Stimulated activated CD8-positive, alpha-beta memory T cell treated with anti-CD3 and anti-CD28 coated beads, Interleukin-12 subunit alpha, Interleukin-12 subunit beta, amount 100 ng/mL, for 1 hour (primary cell): ENCODE measurements around the gene HPS5.

Experiments
- DNase-seq: peaks from one replicate; pipeline ENCODE4 v3.0.0-alpha.2; 2020; ENCODE audit warnings: low read depth

Gene HPS5

GRCh38 chr11:18317551-18317950 lies 4.4 kb downstream of the HPS5 start:
- DNase-seq, result no peak

DNA sequence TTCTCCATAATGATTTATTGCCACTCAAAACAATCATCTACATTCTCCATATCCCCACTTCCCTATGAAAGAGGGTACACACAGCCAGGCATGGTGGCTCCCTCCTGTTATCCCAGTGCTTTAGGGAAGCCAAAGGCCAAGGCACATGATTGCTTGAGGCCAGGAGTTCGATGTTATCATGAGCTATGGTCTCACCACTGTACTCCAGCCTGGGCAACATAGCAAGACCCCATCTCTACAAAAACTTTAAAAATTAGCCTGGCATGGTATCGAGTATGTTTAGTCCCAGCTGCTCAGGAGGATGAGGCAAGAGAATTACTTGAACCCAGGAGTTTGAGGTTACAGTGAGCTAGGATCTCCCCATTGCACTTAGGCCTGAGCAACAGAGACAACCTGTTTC lies 6.0 kb downstream of the HPS5 start:
- no peak for DNase-seq

DNA sequence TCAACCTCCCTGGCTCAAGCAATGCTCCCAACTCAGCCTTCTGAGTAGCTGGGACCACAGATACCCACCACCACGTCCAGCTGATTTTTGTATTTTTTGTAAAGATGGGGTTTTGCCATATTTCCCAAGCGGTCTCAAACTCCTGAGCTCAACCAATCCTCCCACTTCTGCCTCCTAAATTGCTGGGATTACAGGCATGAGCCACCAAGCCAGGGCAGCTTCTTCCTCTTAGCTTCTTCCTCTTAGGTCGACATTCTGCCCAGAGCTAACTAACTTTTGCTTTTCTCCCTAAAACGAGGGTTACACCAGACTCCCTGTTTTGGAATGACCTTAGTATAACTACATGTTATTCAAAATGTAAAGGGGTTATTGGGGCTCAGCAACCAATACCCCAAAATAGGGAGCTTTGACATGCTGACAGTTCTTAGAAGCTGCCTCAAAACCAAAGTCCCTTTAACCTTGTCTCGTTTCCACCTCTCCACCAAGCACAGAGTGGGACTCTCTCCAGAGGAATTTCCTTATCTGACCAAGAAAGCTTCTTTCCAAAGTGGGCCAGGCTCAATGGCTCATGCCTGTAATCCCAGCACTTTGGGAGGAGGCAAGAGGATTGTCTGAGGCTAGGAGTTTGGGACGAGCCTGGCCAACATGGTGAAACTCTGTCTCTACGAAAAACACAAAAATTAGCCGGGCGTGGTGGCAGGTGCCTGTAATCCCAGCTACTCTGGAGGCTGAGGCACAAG lies 7.0 kb downstream of the HPS5 start:
- no peak for DNase-seq

GRCh38 chr11:18313965-18314763 lies 7.8 kb downstream of the HPS5 start:
- no peak for DNase-seq

DNA sequence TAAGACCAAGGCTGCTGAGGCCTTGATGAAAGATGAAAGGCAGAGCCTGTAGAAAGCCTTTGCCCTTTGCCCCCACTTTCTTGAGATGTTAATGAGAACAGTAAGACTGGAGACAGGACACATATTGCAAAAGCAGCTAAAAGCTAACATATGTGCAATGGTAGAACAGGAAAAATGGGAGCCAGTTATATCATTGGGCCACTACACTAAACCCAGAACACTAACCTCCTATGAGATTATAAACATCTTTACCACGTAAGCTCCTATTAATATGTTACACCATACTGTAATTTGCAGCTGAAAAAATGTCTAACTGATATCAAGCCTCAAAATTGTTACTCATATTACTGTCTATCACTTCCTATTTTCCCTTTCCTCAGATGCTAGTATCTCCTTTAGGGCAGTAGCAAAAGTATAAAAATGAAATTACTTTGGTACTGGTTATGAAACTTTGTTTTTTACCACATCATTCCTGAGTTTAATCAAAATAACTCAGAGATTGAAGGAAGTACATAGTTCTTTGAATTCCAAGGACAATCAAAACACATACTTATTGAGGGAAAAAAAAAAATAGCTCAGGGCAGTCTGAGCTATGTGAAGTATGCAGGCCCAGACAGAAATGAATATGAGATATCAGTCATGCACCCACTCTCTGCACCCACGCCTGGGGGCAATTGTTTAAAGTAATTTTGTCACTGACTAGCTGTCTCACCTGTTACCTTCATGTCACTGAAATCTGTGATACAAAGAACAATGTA lies 9.1 kb downstream of the HPS5 start:
- DNase-seq, result no peak

DNA sequence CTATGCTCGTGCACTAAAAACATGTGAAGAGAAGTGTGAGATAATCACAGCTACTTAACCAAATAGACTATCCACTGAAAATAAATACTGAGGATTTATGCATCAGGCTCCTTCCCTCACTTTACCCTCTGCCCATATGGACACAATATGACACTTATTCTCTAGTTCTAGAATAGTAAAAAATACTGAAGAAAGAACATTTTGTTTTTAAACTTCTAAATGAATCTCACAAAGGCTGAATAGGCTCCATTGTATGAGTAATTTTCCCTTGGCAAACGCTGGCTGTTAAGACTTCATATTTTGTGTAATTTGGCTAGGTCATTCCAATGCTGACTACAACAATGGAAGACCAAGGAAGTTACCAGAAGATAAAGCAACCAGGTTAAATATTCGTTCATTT lies 9.9 kb downstream of the HPS5 start:
- DNase-seq, result no peak

GRCh38 chr11:18310800-18311340 lies 11.1 kb downstream of the HPS5 start:
- no peak for DNase-seq

GRCh38 chr11:18309691-18310090 lies 12.2 kb downstream of the HPS5 start:
- no peak for DNase-seq

- no peak for DNase-seq
These were observed 13.7 kb downstream of the HPS5 start for GRCh38 chr11:18308242-18308641.

DNA sequence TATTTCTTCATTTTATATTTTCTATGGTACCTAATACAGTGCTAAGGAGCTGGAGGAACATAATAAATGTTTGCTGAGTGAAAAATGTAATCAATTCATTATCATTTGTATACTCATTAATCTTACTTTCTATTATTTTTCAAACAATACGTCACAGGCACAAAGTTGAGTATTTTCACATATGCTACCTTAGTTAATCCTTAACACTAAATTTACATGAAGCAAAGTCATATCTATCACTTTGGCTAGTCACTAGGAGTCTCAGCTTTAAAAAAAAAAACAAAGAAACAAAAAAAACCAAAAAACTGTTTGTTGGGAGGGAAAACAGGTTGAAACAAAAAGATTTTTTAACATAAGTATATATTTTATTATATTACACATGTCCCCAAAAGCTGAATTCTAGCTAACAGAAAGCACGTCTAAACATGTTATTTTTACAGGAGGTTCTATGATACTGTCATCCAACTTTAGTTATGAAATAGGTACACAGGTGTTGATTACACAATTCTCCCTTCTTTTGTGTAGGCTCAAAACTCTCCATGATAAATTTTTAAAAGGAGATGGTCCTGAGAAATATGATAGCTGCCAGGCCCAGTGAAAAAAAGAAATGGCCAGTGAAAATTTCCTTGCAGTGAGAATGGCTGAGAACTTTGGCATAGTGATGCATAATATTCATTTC lies 14.3 kb downstream of the HPS5 start:
- DNase-seq, result no peak

DNA sequence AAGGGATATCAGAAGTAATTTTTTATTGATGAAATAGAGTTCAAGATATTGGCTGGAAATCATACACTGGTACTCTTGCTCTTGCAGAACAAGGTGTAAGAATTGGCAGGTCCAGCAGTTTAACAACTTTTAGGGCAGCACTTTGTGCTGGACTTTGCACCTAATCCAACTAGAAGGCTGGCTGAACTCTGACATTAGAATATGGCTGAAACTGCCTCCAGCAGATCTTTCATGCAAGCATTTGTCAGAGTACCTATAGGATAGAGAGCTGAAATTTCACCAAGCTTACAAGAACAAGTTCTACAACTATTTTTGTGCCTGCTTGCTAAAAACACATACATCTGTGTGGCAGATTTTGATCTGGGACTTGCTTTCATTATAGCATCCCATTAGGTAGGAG lies 17.2 kb downstream of the HPS5 start:
- no peak for DNase-seq

DNA sequence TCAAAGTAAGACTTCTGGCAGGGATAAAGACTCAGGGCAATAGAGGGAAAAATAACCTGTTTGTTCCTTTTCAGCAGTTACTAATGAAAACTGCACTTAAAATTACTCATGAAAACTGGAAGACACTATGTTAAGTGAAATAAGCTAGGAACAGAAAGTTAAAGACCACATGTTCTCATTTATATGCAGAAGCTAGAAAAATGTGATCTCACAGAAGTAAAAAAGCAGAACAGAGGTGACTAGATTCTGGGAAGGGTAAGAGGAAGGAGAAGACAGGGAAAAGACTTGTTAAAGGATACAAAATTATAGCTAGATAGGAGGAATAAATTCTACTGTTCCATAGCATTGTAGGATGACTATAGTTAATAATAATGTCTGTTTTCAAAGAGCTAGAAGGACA lies 22.2 kb downstream of the HPS5 start:
- no peak for DNase-seq

DNA sequence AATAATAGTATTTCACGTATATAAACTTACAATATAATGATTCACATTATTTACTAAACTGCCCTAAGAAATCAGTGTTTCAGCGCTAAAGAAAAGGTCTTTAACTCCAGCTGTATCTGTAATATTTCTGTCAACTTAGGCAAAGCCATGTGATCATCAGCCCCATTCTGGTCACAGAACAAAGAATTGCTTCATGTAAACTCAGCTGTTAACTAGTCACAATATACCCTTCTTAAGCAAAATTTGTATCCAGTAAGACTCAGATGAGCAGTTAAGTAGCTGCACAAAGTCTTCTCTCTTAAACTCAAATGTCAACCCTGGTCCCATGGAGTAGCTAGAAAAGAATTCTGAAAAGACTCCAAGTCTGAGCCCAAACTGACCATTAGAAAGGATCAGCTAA lies 26.6 kb downstream of the HPS5 start:
- no peak for DNase-seq

DNA sequence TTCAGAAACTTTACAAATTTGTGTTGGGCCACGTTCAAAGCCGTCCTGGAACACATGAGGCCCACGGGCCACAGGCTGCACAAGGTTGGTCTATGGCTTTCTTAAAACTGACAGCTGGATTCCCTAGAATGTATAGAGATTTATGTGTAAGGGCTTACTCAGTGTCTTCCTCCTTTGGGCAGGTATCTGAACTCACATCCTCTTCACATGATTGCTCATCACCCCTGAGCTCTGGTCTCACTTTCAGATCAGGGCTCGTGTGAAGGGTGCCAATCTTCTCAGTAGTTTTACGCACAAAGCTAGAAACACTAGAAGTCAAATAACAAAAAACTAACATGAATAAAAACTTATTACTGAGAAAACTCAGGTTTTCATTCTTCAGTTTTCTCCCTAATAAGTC lies 27.1 kb downstream of the HPS5 start:
- DNase-seq, result no peak

DNA sequence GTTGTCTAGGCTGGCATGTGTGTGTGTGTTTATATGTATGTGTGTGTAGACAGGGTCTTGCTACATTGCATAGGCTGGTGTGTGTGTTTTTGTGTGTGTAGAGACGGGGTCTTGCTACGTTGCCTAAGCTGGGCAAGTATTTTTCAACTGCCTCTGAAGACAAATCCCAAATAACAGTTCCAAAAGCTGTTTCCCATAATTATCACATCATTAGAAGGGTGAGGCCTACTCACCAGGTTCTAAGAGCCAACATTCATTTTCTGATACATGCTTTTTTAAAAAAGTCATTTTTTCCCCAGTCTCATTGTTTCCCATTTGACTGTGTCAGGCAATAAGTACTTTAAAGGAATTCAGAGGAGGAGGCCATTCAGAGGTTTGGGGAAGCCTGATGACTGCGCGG lies 33.0 kb downstream of the HPS5 start:
- no peak for DNase-seq

DNA sequence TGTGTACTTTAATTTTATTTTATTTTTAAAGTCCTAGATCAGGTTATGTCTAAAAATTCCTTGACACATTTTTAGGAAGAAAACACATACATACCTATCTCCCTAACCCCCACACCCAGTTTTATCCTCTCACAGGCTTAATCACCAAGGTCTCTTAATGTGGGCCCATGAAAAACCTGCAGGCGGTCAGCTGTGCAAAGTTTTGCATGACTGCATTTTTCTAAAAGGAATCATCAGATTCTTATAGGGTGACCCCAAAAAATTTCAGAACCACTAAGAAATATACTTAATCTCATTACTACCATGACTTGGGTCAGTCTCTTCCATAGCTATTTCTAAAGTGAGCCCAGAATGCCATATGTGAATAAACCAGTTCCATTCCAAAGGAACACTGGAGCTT lies 36.1 kb downstream of the HPS5 start:
- DNase-seq, result no peak

DNA sequence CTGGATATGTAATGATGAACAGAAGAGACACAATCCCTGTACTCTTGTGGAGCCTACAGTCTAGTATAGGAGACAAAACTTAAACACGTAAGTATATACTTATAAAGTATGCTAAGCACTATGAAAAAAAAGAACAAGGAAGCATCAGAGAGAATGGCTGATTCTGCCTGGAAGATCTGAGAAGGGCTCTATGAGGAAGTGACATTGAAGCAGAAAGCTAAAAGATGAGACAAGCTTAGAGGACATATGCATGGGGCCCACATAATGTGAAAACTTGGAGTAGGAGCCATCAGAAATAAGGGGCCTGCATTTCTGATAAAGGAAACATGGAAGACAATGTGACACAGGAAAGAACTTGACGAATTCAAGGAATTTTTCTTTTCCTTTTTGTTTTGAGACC lies 39.3 kb downstream of the HPS5 start:
- no peak for DNase-seq

DNA sequence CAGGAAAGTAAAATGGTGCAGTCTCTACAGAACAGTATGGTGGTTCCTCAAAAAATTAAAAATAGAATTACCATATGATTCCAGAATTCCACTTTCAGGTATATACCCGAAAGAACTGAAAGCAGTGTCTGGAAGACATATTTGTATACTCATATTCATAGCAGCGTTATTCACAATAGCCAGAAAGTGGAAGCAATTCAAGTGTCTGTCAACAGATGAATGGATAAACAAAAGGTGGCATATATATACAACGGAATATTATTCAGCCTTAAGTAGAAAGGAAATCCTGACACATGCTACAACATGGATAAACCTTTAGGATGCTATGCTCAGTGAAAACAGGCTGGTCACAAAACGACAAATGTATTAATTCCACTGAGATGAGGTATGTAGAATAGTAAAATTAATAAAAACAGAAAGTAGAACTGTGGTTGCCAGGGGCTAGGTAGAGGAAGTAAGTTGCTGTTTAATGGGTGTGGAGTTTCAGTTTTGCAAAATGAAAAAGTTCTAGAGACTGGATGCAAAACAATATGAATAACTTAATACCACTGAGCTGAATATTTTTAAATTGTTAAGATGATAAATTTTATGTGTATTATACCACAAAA lies 41.4 kb downstream of the HPS5 start:
- no peak for DNase-seq

DNA sequence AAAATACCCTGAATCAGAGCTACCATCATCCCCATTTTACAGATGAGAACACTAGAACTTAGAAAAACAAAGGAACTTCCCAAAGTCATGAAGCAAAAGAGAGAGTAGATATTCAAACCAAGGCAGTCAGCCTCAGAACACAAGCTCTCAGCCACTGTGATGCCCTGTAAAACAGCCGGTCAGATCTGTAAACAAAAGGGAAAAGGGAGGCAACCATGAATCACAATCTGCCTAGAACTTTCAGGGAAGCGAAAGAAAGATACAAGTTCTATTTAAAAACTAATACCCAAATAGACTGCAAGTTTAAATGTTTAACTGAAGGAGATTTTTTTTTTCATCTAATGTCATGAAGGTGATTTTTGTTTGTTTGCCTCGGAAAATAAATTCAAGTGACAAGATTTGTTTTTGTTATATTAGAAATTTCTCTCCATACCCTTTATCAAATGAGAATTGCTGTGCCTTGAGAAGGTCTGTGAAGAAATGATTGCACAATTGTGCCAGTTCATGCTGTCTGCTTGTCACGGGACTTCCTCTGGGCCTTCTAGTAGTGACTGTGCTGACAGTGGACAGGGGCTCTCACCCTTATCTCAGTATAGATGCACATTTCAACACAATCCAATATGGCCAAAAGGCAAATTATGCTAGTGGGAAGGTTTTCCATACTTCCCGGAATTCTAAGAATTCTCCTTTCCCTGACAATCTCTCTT lies 44.2 kb downstream of the HPS5 start:
- no peak for DNase-seq

GRCh38 chr11:18271206-18271605 lies 50.7 kb downstream of the HPS5 start:
- DNase-seq, result no peak

DNA sequence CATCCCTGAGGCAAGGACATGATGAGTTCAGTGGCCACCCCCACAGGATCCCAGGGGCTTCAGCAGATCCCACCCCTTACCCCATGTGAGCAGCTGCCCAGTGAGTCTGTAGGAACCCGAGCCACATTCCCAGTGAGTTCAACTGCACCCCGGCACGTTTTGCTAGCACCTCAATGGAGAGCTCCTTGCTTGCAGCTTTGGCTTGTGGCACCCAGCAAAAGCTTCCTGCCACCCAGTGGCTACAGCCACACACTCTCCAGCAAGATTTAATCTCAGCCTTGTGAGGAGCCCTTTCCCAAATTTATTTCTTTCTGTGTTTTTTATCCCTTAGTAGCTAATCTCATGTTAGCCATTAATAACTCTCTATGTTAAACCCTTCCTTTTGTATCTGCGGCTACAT lies 51.8 kb downstream of the HPS5 start:
- DNase-seq, result no peak
